Thyroid gland (tissue), 4 donors: ENCODE measurements around the gene PPP1R2.

Source experiments
- CTCF ChIP-seq, 6 experiments: fragments of 200-600 bp in 3 of 6; fragments of 450-650 bp in 3 of 6; sonication (generic) in 3 of 6; IDR thresholded peaks; one replicate each; pipeline ENCODE4 v1.5.1; 2016 to 2019; ENCODE audit warnings: antibody characterized with exemption in 6 of 6, mild to moderate bottlenecking in 2 of 6, inconsistent platforms in 1 of 6, moderate library complexity in 1 of 6
- POLR2A ChIP-seq, 2 donors: fragments of 450-650 bp; IDR thresholded peaks; one replicate each; pipeline ENCODE4 v1.6.1; 2017; ENCODE audit warnings: antibody characterized with exemption in 2 of 2, mild to moderate bottlenecking in 2 of 2, moderate library complexity in 1 of 2

- TF ChIP-seq CTCF (IDR thresholded peaks at IDR 0.05) = no peak
- TF ChIP-seq POLR2A (IDR thresholded peaks at IDR 0.05) = no peak
Measured at GRCh38 chr3:195570344-195570743, 27.2 kb upstream of the PPP1R2 start.
